GM10266 (cell line): ENCODE results near the gene SLC2A2.

Experiments
- DNase-seq: peaks from one replicate; pipeline ENCODE4 v3.0.0; 2012; ENCODE audit errors: extremely low spot score
- TF ChIP-seq, protein P1 (sequence below): IDR thresholded peaks from 2 replicates; pipeline ENCODE4 v1.5.1; 2012; ENCODE audit warnings: mild to moderate bottlenecking, low read depth; ENCODE audit not compliant: control insufficient read depth, insufficient read depth; ENCODE audit errors: missing control alignments

SLC2A2 gene

GRCh38 chr3:171028779-171029232 is 2.3 kb upstream of the SLC2A2 start:
- no peak for DNase-seq
- TF ChIP-seq, protein P1, sequence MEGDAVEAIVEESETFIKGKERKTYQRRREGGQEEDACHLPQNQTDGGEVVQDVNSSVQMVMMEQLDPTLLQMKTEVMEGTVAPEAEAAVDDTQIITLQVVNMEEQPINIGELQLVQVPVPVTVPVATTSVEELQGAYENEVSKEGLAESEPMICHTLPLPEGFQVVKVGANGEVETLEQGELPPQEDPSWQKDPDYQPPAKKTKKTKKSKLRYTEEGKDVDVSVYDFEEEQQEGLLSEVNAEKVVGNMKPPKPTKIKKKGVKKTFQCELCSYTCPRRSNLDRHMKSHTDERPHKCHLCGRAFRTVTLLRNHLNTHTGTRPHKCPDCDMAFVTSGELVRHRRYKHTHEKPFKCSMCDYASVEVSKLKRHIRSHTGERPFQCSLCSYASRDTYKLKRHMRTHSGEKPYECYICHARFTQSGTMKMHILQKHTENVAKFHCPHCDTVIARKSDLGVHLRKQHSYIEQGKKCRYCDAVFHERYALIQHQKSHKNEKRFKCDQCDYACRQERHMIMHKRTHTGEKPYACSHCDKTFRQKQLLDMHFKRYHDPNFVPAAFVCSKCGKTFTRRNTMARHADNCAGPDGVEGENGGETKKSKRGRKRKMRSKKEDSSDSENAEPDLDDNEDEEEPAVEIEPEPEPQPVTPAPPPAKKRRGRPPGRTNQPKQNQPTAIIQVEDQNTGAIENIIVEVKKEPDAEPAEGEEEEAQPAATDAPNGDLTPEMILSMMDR, result no peak

GRCh38 chr3:171028025-171028778 is 1.7 kb upstream of the SLC2A2 start:
- no peak for DNase-seq
- TF ChIP-seq, protein P1, result no peak

- TF ChIP-seq, protein P1, result no peak
- DNase-seq, result no peak
Observed at GRCh38 chr3:171023566-171023965, 3.0 kb downstream of the SLC2A2 start.

GRCh38 chr3:171021377-171021776 is 5.1 kb downstream of the SLC2A2 start:
- no peak for DNase-seq
- TF ChIP-seq, protein P1, result no peak

- TF ChIP-seq, protein P1, result peak; percentile 5
- no peak for DNase-seq
Observed at GRCh38 chr3:171018156-171018935, 8.2 kb downstream of the SLC2A2 start.

GRCh38 chr3:171013822-171014748 is 12.4 kb downstream of the SLC2A2 start:
- TF ChIP-seq, protein P1, result no peak

More at GRCh38 chr3:171013822-171014748, 12.4 kb downstream of the SLC2A2 start:
- no peak for DNase-seq
